Measurements from ENCODE around the gene HPCAL1.

DNA sequence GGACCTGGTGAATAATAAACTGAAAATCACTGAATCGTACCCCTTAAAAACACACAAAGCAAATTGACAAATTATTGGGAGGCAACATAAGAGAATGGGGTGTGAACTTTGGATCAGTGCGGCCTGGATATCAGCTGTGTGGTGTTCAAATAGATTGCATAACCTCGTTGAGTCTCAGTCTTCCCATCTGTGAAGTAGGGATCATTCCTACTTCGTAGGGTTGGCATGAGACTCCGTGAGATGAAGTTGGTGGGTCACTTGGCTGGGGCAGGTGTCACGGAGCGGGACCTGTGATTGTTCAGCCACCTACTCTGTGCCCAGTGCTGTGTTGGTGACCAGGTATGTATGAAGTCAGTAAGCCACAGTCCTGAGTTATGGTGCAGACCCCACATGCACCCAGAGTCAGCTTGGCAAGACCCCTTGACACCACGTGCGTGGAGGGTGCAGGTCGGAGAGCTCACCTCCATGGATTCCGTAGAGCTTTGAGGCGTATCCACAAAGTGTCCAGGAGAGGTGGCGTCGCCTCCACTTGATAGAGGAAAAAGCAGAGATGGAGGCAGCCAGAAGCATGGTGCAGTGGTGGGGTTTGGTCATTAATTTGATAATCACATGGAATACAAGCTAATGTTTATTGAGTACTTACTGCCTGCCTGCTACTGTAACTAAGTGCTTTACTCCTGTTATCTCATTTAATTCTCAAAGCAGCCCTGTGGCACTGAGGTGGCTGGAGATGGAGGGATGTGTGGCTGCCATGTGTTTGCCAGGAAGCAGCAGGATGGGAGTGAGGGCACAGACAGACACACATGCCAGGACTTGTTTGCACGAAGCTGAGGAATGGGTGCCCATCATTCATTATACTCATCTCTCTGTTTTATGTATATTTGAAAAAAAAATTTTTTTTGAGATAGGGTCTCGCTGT lies 35.8 kb downstream of the HPCAL1 start:
- TF ChIP-seq, protein P1, sequence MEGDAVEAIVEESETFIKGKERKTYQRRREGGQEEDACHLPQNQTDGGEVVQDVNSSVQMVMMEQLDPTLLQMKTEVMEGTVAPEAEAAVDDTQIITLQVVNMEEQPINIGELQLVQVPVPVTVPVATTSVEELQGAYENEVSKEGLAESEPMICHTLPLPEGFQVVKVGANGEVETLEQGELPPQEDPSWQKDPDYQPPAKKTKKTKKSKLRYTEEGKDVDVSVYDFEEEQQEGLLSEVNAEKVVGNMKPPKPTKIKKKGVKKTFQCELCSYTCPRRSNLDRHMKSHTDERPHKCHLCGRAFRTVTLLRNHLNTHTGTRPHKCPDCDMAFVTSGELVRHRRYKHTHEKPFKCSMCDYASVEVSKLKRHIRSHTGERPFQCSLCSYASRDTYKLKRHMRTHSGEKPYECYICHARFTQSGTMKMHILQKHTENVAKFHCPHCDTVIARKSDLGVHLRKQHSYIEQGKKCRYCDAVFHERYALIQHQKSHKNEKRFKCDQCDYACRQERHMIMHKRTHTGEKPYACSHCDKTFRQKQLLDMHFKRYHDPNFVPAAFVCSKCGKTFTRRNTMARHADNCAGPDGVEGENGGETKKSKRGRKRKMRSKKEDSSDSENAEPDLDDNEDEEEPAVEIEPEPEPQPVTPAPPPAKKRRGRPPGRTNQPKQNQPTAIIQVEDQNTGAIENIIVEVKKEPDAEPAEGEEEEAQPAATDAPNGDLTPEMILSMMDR (IDR thresholded peaks at IDR 0.05): no peak
- TF ChIP-seq POLR2A (IDR thresholded peaks at IDR 0.05): no peak

Data from adrenal gland (tissue), 5 donors.